ENCODE data around the gene NOPCHAP1.

NOPCHAP1 gene

GRCh38 chr12:105024928-105025327, 38.8 kb downstream of the NOPCHAP1 start:
- DNase-seq, result no peak

DNA sequence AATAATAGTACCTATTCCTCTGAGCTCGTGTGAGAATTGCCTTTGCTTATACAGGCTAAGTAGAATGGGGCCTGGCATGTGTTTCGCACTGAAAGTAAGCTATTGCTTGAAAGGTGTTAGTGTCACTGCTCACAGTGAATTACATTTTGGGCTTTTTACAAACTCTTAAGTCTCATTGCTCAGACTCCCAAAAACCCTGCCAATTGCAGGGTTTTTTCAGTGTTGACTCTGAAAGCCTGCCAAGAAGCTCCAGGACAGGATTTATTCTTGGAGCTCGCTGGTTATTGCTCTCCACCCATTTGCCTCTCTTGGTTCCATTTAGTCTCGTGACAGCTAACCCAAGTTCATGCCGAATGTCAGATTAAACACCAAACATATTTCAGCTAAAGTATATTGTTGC, 39.8 kb downstream of the NOPCHAP1 start:
- no peak for DNase-seq

GRCh38 chr12:105026411-105026810, 40.3 kb downstream of the NOPCHAP1 start:
- DNase-seq, result no peak

- DNase-seq, result no peak
Measured at GRCh38 chr12:105030820-105031807, 45.0 kb downstream of the NOPCHAP1 start.

GRCh38 chr12:105032703-105033357, 46.7 kb downstream of the NOPCHAP1 start:
- DNase-seq, result no peak

- no peak for DNase-seq
Measured at GRCh38 chr12:105033851-105034250, 47.7 kb downstream of the NOPCHAP1 start.
